Hair follicle dermal papilla cell (primary cell): ENCODE results near the gene MOB2. TPM values are rescaled to one million over a fixed set of nuclear protein-coding genes. Genes with fewer than 3 reads are reported as not detected.

Experiments used
- total RNA-seq: library from RNA; depleted of rRNA; stranded (reverse); fragments of >200 nt; gene quantifications from 2 replicates; pipeline ENCODE4 v1.2.3, GENCODE V29; 2012

MOB2 gene, protein sequence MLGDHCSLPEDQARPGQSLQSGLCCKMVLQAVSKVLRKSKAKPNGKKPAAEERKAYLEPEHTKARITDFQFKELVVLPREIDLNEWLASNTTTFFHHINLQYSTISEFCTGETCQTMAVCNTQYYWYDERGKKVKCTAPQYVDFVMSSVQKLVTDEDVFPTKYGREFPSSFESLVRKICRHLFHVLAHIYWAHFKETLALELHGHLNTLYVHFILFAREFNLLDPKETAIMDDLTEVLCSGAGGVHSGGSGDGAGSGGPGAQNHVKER
- total RNA-seq = 21.7 and 23.4 TPM in 2 replicates

DNA sequence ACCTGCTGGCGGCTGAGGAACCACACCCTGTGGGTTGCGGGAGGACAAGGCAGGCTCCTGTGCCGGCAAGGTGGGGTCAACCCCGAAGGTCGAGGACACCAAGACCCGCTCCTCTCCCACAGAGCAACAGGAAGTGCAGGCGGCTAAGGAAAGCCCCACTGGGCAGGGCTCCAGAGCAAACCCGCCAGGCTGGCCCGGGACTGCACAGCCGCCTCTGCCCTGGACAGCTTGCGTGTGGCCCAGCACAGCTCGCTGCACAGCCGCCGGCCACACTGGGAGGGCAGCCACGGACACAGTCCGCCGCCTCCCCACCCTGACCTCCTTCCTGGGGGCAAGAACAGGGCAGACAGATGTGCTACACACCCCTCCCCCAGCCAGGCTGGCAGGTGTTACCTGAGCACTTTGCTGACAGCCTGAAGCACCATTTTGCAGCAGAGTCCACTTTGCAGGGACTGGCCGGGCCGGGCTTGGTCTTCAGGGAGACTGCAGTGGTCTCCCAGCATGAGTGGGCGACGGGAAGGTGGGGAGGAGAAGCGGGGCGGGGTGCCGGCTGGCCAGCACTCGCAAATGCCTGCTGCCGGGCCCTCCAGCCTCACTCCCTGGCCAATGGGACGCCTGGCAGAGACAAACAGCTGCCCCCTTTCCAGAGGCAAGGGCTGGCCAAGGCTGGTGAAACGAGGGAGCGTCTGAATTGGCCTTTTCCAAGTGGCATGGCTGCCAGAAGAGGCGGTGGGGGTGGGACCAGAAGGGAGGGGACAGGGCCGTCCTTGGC, at the start of gene MOB2:
Gene MOB2 (minus strand): TSS at position 726 of the 772 bp plus-strand sequence. CDS start 223 bp downstream, at position 503.

Other genes with a start within 250 kb of the MOB2 start
- gene TOLLIP, start 177.1 kb downstream of the MOB2 start, total RNA-seq = 43.6 and 45.1 TPM in 2 replicates
- 0.32 TPM in 1 of 2 replicates, not detected in the other for gene BRSK2, start 96.8 kb downstream of the MOB2 start, total RNA-seq
- 0.16 TPM in 1 of 2 replicates, not detected in the other for gene DUSP8, start 85.5 kb upstream of the MOB2 start, total RNA-seq
- not detected in 2 replicates for gene KRTAP5-1, start 98.5 kb upstream of the MOB2 start, total RNA-seq
- gene KRTAP5-2, start 111.5 kb upstream of the MOB2 start, total RNA-seq = not detected in 2 replicates
- gene KRTAP5-3, start 121.7 kb upstream of the MOB2 start, total RNA-seq = not detected in 2 replicates
- gene KRTAP5-4, start 135.4 kb upstream of the MOB2 start, total RNA-seq = not detected in 2 replicates
- not detected in 2 replicates for gene KRTAP5-5, start 143.0 kb upstream of the MOB2 start, total RNA-seq
- not detected in 2 replicates for gene KRTAP5-6, start 210.4 kb upstream of the MOB2 start, total RNA-seq